Activated B cell treated with CpG ODN at 0.5 μM for 24 hours (primary cell): Measurements from ENCODE around the gene GDPD5. TPM values are rescaled to one million over a fixed set of nuclear protein-coding genes. Genes with fewer than 3 reads are reported as not detected.

Experiments
- ATAC-seq: fragments of 200-7000 bp; cut with Tn5 transposase; one replicate; pipeline ENCODE4 v1.10.0; 2021; ENCODE audit warnings: low read depth, mild to moderate bottlenecking, moderate library complexity
- CTCF ChIA-PET: fragments of 350-600 bp; sonication (Branson Sonifier 250); formaldehyde crosslinking; loops from one replicate; lab custom pipeline; 2021; ENCODE audit warnings: antibody characterized with exemption; lab: Charles Lee
- POLR2A ChIA-PET: fragments of 350-600 bp; sonication (Branson Sonifier 250); formaldehyde crosslinking; loops from one replicate; lab custom pipeline; 2021; ENCODE audit warnings: antibody characterized with exemption; lab: Charles Lee
- DNase-seq: peaks from one replicate; pipeline ENCODE4 v3.0.0; 2022
- H3K27ac Mint-ChIP-seq: one replicate; pipeline ENCODE4 v1.8.0; 2020; ENCODE audit warnings: mixed read lengths
- H3K27me3 Mint-ChIP-seq: one replicate; pipeline ENCODE4 v1.8.0; 2021; ENCODE audit warnings: mixed read lengths
- H3K36me3 Mint-ChIP-seq: one replicate; pipeline ENCODE4 v1.8.0; 2021; ENCODE audit warnings: low read depth, mixed read lengths
- H3K4me1 Mint-ChIP-seq: one replicate; pipeline ENCODE4 v1.8.0; 2021; ENCODE audit warnings: mixed read lengths
- H3K4me3 Mint-ChIP-seq: one replicate; pipeline ENCODE4 v1.8.0; 2020; ENCODE audit warnings: mild to moderate bottlenecking, mixed read lengths
- H3K9me3 Mint-ChIP-seq: one replicate; pipeline ENCODE4 v1.8.0; 2020; ENCODE audit warnings: mixed read lengths
- CTCF ChIP-seq: fragments of 200-600 bp; IDR thresholded peaks from one replicate; pipeline ENCODE4 v1.8.0; 2022; ENCODE audit warnings: antibody characterized with exemption, mild to moderate bottlenecking
- intact Hi-C: fragments of 100-400 bp; cut with micrococcal nuclease; formaldehyde crosslinking; loops from one replicate; pipeline ENCODE4 v1.15.1; 2024
- total RNA-seq: library from RNA; stranded (reverse); gene quantifications from 2 replicates; pipeline ENCODE4 v1.2.3, GENCODE V29; 2022

GDPD5 gene
- total RNA-seq, 1 donor from 2014 or later, result 22.2 TPM

- Mint-ChIP-seq H3K4me1 (peaks cover 26% of the 10 kb centered on the region), H3K27ac (no peak overlapping the region), H3K36me3 (no peaks in the 10 kb centered on the region), H3K27me3 (peaks cover 8% of the 10 kb centered on the region), H3K9me3 (no peaks in the 10 kb centered on the region), H3K4me3 (no peak overlapping the region)
- ATAC-seq (no peak), DNase-seq (no peak)
- ChIA-PET CTCF (no interaction called here), POLR2A (no interaction called here)
- TF ChIP-seq CTCF, result no peak
- intact Hi-C loops, result no loop called here
Measured at GRCh38 chr11:75539459-75540334, 14.0 kb upstream of the GDPD5 start.

- H3K36me3 Mint-ChIP-seq, result no peaks in the 10 kb centered on the region
- no peak overlapping the region for H3K27ac Mint-ChIP-seq
- ATAC-seq, result no peak
- H3K4me3 Mint-ChIP-seq, result no peak overlapping the region
- CTCF ChIA-PET, result interaction anchor here (1.0 to 1.3 kb wide), 2 partner anchors 94 to 139 kb away, joined by 3 to 4 read pairs; partner anchors contain the start of gene RPS3
- intact Hi-C loops, result no loop called here
- POLR2A ChIA-PET, result interaction anchor here (1.5 kb wide), 1 partner anchor 24 kb away, joined by 6 read pairs; the partner anchor contains the start of gene SERPINH1
- DNase-seq, result no peak
- H3K27me3 Mint-ChIP-seq, result peaks cover 5% of the 10 kb centered on the region
- no peak for TF ChIP-seq CTCF
- H3K4me1 Mint-ChIP-seq, result peaks cover 31% of the 10 kb centered on the region
- no peaks in the 10 kb centered on the region for H3K9me3 Mint-ChIP-seq
Measured at GRCh38 chr11:75538150-75538942, 12.6 kb upstream of the GDPD5 start.

GRCh38 chr11:75537740-75538139 is 12.0 kb upstream of the GDPD5 start:
- peak overlapping the region; percentile 60 for H3K27ac Mint-ChIP-seq
- H3K27me3 Mint-ChIP-seq, result peaks cover 5% of the 10 kb centered on the region
- no peaks in the 10 kb centered on the region for H3K9me3 Mint-ChIP-seq
- ChIA-PET CTCF (interaction anchor here (1.0 to 1.5 kb wide), 3 partner anchors 93 to 138 kb away, joined by 3 to 4 read pairs (median 3); partner anchors contain the start of gene RPS3), POLR2A (interaction anchor here (0.5 to 1.5 kb wide), 7 partner anchors 12 to 140 kb away, joined by 3 to 6 read pairs (median 3); partner anchors contain the start of genes GDPD5, KLHL35 and SERPINH1)
- ATAC-seq (no peak), DNase-seq (no peak)
- H3K4me3 Mint-ChIP-seq, result peak overlapping the region; percentile 69
- no peaks in the 10 kb centered on the region for H3K36me3 Mint-ChIP-seq
- intact Hi-C loops, result loop anchor here (1.0 to 2.0 kb wide), 2 partner anchors 12 to 153 kb away; partner anchors contain the start of gene GDPD5
- TF ChIP-seq CTCF, result no peak
- H3K4me1 Mint-ChIP-seq, result peaks cover 31% of the 10 kb centered on the region

- CTCF ChIA-PET, result interaction anchor here (1.3 to 9.3 kb wide), 3 partner anchors 92 to 96 kb away, joined by 3 to 153 read pairs (median 4); no protein-coding TSS in a partner anchor
- peak overlapping the region; percentile 69 for H3K4me3 Mint-ChIP-seq
- ATAC-seq, result peak; percentile 90
- peaks cover 8% of the 10 kb centered on the region for H3K27me3 Mint-ChIP-seq
- peaks cover 36% of the 10 kb centered on the region for H3K4me1 Mint-ChIP-seq
- POLR2A ChIA-PET, result interaction anchor here (0.5 to 1.5 kb wide), 7 partner anchors 12 to 141 kb away, joined by 3 to 6 read pairs (median 3); partner anchors contain the start of genes GDPD5, KLHL35 and SERPINH1
- H3K9me3 Mint-ChIP-seq, result no peaks in the 10 kb centered on the region
- no peak for TF ChIP-seq CTCF
- intact Hi-C loops, result loop anchor here (1.0 to 2.0 kb wide), 2 partner anchors 12 to 154 kb away; partner anchors contain the start of gene GDPD5
- peak; percentile 52 for DNase-seq
- H3K36me3 Mint-ChIP-seq, result no peaks in the 10 kb centered on the region
- peak overlapping the region; percentile 60 for H3K27ac Mint-ChIP-seq
Measured at GRCh38 chr11:75536786-75537641, 11.3 kb upstream of the GDPD5 start.
